GM12878 (cell line): ENCODE data around the gene CTSA. TPM values are rescaled to one million over a fixed set of nuclear protein-coding genes. Genes with fewer than 3 reads are reported as not detected.

Experiments
- ATAC-seq: fragments of 200-7000 bp; cut with Tn5 transposase; 3 replicates; pipeline ENCODE4 v1.9.1; 2020; ENCODE audit warnings: mild to moderate bottlenecking, moderate library complexity
- BruUV-seq: library from RNA; stranded (reverse); fragments of 400-500 nt; replicated peaks from 2 replicates; lab custom pipeline; 2021; lab: Mats Ljungman, UMichigan
- CTCF ChIA-PET: fragments of 300-600 bp; sonication (Branson Sonifier 250); formaldehyde crosslinking; extraction: SDS; loops from one replicate; lab custom pipeline; 2021; ENCODE audit warnings: inconsistent platforms; lab: Yijun Ruan, JAX
- POLR2A ChIA-PET: fragments of 350-600 bp; formaldehyde crosslinking; extraction: SDS; loops from one replicate; lab custom pipeline; 2021; ENCODE audit warnings: inconsistent platforms; lab: Charles Lee
- RAD21 ChIA-PET: fragments of 300-600 bp; sonication (Branson Sonifier 250); formaldehyde crosslinking; loops from one replicate; lab custom pipeline; 2023; ENCODE audit warnings: antibody characterized with exemption; ENCODE audit not compliant: unreplicated experiment; lab: Charles Lee
- SMC1A ChIA-PET: fragments of 300-600 bp; sonication (Branson Sonifier 250); formaldehyde crosslinking; loops from one replicate; lab custom pipeline; 2023; ENCODE audit not compliant: unreplicated experiment, uncharacterized antibody; lab: Charles Lee
- DNase-seq: peaks from one replicate; pipeline ENCODE4 v3.0.0-alpha.2; 2011; ENCODE audit warnings: low read depth, low spot score
- FAIRE-seq: peaks from 3 replicates; lab custom pipeline; 2011; peaks lifted over from hg19 to GRCh38; lab: Jason Lieb, UNC
- H2AFZ ChIP-seq: 2 replicates; pipeline ENCODE4 v1.6.0; 2011; ENCODE audit warnings: low read depth, low read length, control low read depth; ENCODE audit not compliant: control insufficient read depth
- H3K27ac ChIP-seq: 2 replicates; pipeline ENCODE4 v1.5.1; 2011; ENCODE audit warnings: control low read depth; ENCODE audit not compliant: control insufficient read depth, insufficient read depth
- H3K27me3 ChIP-seq, 2 experiments: replicated peaks in 1 of 2; 2 replicates each; pipeline versions ENCODE4 v1.6.0 to v1.6.1; 2011; ENCODE audit warnings: low read length in 1 of 2; ENCODE audit not compliant: control insufficient read depth in 2 of 2, insufficient read depth in 2 of 2
- H3K36me3 ChIP-seq, 2 experiments: 2 replicates each; pipeline ENCODE4 v1.5.1; 2011; ENCODE audit warnings: low read length in 1 of 2; ENCODE audit not compliant: control insufficient read depth in 2 of 2, insufficient read depth in 2 of 2
- H3K4me1 ChIP-seq: 2 replicates; pipeline ENCODE4 v1.6.1; 2011; ENCODE audit warnings: mild to moderate bottlenecking, low read length, moderate library complexity, mixed read lengths; ENCODE audit not compliant: control insufficient read depth, insufficient read depth
- H3K4me2 ChIP-seq: 2 replicates; pipeline ENCODE4 v1.6.0; 2011; ENCODE audit warnings: control low read depth; ENCODE audit not compliant: control insufficient read depth, insufficient read depth
- H3K4me3 ChIP-seq: fragments of 200-600 bp; sonication (generic); 2 replicates; pipeline ENCODE4 v1.5.1; 2016
- H3K79me2 ChIP-seq: 2 replicates; pipeline ENCODE4 v1.6.0; 2011; ENCODE audit warnings: low read length; ENCODE audit not compliant: control insufficient read depth, insufficient read depth
- H3K9ac ChIP-seq: 2 replicates; pipeline ENCODE4 v1.8.0; 2011; ENCODE audit warnings: low read length, control low read depth, mixed read lengths; ENCODE audit not compliant: control insufficient read depth, insufficient read depth
- H3K9me3 ChIP-seq: replicated peaks from 3 replicates; pipeline ENCODE4 v1.5.1; 2011; ENCODE audit warnings: mild to moderate bottlenecking, low read length; ENCODE audit not compliant: control insufficient read depth, insufficient read depth
- H4K20me1 ChIP-seq: 2 replicates; pipeline ENCODE4 v1.6.0; 2011; ENCODE audit not compliant: control insufficient read depth, insufficient read depth
- ATF2 ChIP-seq: IDR thresholded peaks from 2 replicates; pipeline ENCODE4 v1.6.1; 2012; ENCODE audit warnings: low read length, inconsistent platforms
- BCLAF1 ChIP-seq: fragments of 450-650 bp; IDR thresholded peaks from 2 replicates; pipeline ENCODE4 v1.6.1; 2017; ENCODE audit warnings: antibody characterized with exemption, mild to moderate bottlenecking, moderate library complexity
- HCFC1 ChIP-seq: fragments of 150-350 bp; IDR thresholded peaks from 2 replicates; pipeline ENCODE4 v1.6.1; 2014; ENCODE audit warnings: low read length
- NFXL1 ChIP-seq: fragments of 450-650 bp; IDR thresholded peaks from 2 replicates; pipeline ENCODE4 v1.6.1; 2017; ENCODE audit warnings: antibody characterized with exemption, mild to moderate bottlenecking, borderline replicate concordance
- NR2F1 ChIP-seq: fragments of 450-650 bp; conservative IDR thresholded peaks from 2 replicates; pipeline ENCODE4 v1.6.1; 2017; ENCODE audit warnings: mild to moderate bottlenecking
- SMARCA5 ChIP-seq: fragments of 450-650 bp; IDR thresholded peaks from 2 replicates; pipeline ENCODE4 v1.6.1; 2017; ENCODE audit warnings: mild to moderate bottlenecking
- TCF3 ChIP-seq: IDR thresholded peaks from 2 replicates; pipeline ENCODE4 v1.6.1; 2012; ENCODE audit warnings: low read depth, mild to moderate bottlenecking, low read length, borderline replicate concordance; ENCODE audit not compliant: insufficient read depth
- YBX1 ChIP-seq: fragments of 450-650 bp; IDR thresholded peaks from 2 replicates; pipeline ENCODE4 v1.6.1; 2016; ENCODE audit warnings: antibody characterized with exemption
- ZBTB33 ChIP-seq: fragments of 450-650 bp; IDR thresholded peaks from 2 replicates; pipeline ENCODE4 v1.6.1; 2017; ENCODE audit warnings: mild to moderate bottlenecking
- ZNF274 ChIP-seq: IDR thresholded peaks from one replicate; pipeline ENCODE4 v1.8.0; 2011; ENCODE audit not compliant: insufficient read length, insufficient read depth
- WGBS: methylation state at CpG from one replicate; pipeline ENCODE4 v1.1.6; 2016; ENCODE audit warnings: low lambda C conversion rate; ENCODE audit not compliant: insufficient replicate concordance, insufficient coverage; ENCODE audit errors: missing lambda C conversion rate; 5-methylcytosine and 5-hydroxymethylcytosine counted together
- in situ Hi-C: fragments of 300-500 bp; cut with MboI; formaldehyde crosslinking; loops from 9 replicates; pipeline ENCODE4 v1.14.3; 2018; ENCODE audit warnings: mixed read lengths
- intact Hi-C: fragments of 100-400 bp; cut with micrococcal nuclease; formaldehyde crosslinking; loops from one replicate; pipeline ENCODE4 v1.14.2; 2022; ENCODE audit not compliant: unreplicated experiment
- polyA plus RNA-seq, 11 experiments: library from polyadenylated mRNA; depleted of rRNA in 4 of 11; unstranded in 6 of 11; stranded (reverse) in 5 of 11; fragments of >200 nt; fragmentation: Nextera tagmentation in 4 of 11; fragmentation: Illumina TruSeq in 1 of 11; extraction: Ambion mirVana in 4 of 11; extraction: Trizol in 1 of 11; gene quantifications; 1 replicate in 1 of 11; 2 replicates in 10 of 11; pipeline versions ENCODE4 v1.2.1 to v1.2.3, GENCODE V29; 2011 to 2016; ENCODE audit warnings: inconsistent platforms in 2 of 11, missing spikeins in 2 of 11, low read depth in 1 of 11
- total RNA-seq, 4 experiments: library from RNA; depleted of rRNA in 3 of 4; stranded (reverse); fragments of >200 nt in 3 of 4; fragmentation: Illumina TruSeq in 1 of 4; extraction: Trizol in 1 of 4; gene quantifications; 2 replicates each; pipeline versions ENCODE4 v1.2.1 to v1.2.3, GENCODE V29; 2013 to 2021

The CTSA gene
- total and polyA plus RNA-seq, 10 of the 15 experiments (the other 5 are each of a cell fraction or from before 2014, with no cell fraction given): 7.1 to 67.0 (median 36.2) TPM

GRCh38 chr20:45908084-45908483 lies 16.9 kb downstream of the CTSA start:
- Histone ChIP-seq H3K4me1 (peaks cover 15% of the 10 kb centered on the region), H3K4me3 (no peak overlapping the region), H3K27me3 (no peaks in the 10 kb centered on the region), H3K36me3 (no peaks in the 10 kb centered on the region), H3K9ac (no peak overlapping the region), H3K27ac (no peak overlapping the region), H3K79me2 (no peaks in the 10 kb centered on the region), H2AFZ (no peak overlapping the region), H3K9me3 (no peaks in the 10 kb centered on the region), H3K4me2 (no peak overlapping the region), H4K20me1 (no peaks in the 10 kb centered on the region)
- DNase-seq: no peak
- intact Hi-C loops (no loop called here), in situ Hi-C loops (no loop called here)
- WGBS: 94% methylated on average over 2 of the region's 2 CpGs
- no peak for FAIRE-seq
- no peak for TF ChIP-seq TCF3
- no peak for TF ChIP-seq ZBTB33
- TF ChIP-seq SMARCA5: no peak
- TF ChIP-seq NFXL1: no peak
- BruUV-seq: no TSS peak
- ChIA-PET POLR2A (interaction anchor here (1.7 kb wide), 1 partner anchor 29 kb away, joined by 4 read pairs; no protein-coding TSS in a partner anchor), SMC1A (no interaction called here), RAD21 (no interaction called here), CTCF (interaction anchor here (1.2 kb wide), 1 partner anchor 109 kb away, joined by 3 read pairs; no protein-coding TSS in a partner anchor)
- no peak for ATAC-seq

GRCh38 chr20:45909336-45909808 lies 18.2 kb downstream of the CTSA start:
- Histone ChIP-seq H3K27me3 (no peaks in the 10 kb centered on the region), H3K4me2 (no peak overlapping the region), H3K4me3 (no peak overlapping the region), H3K79me2 (no peaks in the 10 kb centered on the region), H3K9ac (no peak overlapping the region), H3K36me3 (no peaks in the 10 kb centered on the region), H3K27ac (no peak overlapping the region), H2AFZ (no peak overlapping the region), H4K20me1 (no peaks in the 10 kb centered on the region), H3K4me1 (peaks cover 15% of the 10 kb centered on the region), H3K9me3 (no peaks in the 10 kb centered on the region)
- DNase-seq (no peak), ATAC-seq (no peak), FAIRE-seq (no peak)
- no TSS peak for BruUV-seq
- ChIA-PET CTCF (interaction anchor here (0.9 to 3.1 kb wide), 4 partner anchors 24 to 111 kb away, joined by 3 to 19 read pairs (median 4); no protein-coding TSS in a partner anchor), RAD21 (no interaction called here), SMC1A (interaction anchor here (0.8 to 3.5 kb wide), 5 partner anchors 17 to 62 kb away, joined by 3 to 12 read pairs (median 3); partner anchors contain the start of genes CTSA and NEURL2), POLR2A (interaction anchor here (0.6 to 3.9 kb wide), 7 partner anchors 10 to 104 kb away, joined by 3 to 32 read pairs (median 3); partner anchors contain the start of genes CTSA, NEURL2 and PCIF1)
- in situ Hi-C loops (no loop called here), intact Hi-C loops (no loop called here)
- 88% methylated on average over 12 of the region's 12 CpGs for WGBS
- no peak for TF ChIP-seq ATF2
- no peak for TF ChIP-seq YBX1
- no peak for TF ChIP-seq BCLAF1
- no peak for TF ChIP-seq HCFC1
- no peak for TF ChIP-seq NR2F1
- TF ChIP-seq ZNF274: no peak
